SH-SY5Y (cell line): ENCODE data around the gene KCTD11.

Experiments used
- GATA2 ChIP-seq: IDR thresholded peaks from 2 replicates; pipeline ENCODE4 v1.6.1; 2011; ENCODE audit warnings: mild to moderate bottlenecking, low read depth, low read length
- GATA3 ChIP-seq: IDR thresholded peaks from 2 replicates; pipeline ENCODE4 v1.6.1; 2011; ENCODE audit warnings: low read depth, mild to moderate bottlenecking, low read length, moderate library complexity

KCTD11 gene

GRCh38 chr17:7394452-7395191 lies 42.7 kb downstream of the KCTD11 start, which contains the start of gene PLSCR3:
TSS of gene PLSCR3 (minus strand) at chr17:7394525. CDS start at chr17:7394110, 415 bp downstream.
- no peak for TF ChIP-seq GATA2
- TF ChIP-seq GATA3, result no peak

DNA sequence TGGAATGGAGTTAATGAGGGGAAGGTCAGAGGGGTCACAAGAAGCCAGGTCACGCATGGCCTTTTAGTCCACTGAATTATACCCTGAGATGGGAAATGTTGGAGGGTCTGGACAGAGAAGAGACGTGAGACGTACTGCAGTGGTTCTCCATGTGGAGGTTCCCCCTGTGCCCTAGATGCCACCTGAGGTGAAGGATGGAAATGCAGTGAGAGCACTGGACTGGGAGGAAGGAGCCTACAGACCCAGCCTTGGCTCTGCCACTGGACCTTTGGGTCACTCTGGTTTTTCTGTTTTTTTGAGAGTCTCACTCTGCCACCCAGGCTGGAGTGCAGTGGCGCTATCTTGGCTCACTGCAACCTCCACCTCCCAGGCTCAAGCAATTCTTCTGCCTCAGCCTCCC lies 44.2 kb downstream of the KCTD11 start:
- TF ChIP-seq GATA2 (no peak), GATA3 (no peak)

DNA sequence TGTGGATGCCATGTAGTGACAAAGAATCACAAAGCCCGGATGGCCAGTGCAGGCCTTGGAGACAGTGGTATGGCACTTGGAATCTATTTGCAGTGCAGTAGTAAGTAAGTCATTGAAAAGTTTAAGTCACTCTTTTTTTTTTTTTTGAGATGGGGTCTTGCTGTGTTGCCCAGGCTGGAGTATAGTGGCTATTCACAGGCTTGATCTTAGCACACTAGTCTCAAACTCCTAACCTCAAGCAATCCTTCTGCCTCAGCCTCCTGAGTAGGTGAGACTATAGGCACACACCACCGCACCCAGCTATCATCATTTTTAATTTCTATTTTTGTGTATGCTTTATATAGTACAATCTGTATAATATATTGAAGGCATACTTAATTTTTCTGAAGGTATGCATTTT lies 46.6 kb downstream of the KCTD11 start:
- TF ChIP-seq GATA3 (no peak), GATA2 (no peak)

DNA sequence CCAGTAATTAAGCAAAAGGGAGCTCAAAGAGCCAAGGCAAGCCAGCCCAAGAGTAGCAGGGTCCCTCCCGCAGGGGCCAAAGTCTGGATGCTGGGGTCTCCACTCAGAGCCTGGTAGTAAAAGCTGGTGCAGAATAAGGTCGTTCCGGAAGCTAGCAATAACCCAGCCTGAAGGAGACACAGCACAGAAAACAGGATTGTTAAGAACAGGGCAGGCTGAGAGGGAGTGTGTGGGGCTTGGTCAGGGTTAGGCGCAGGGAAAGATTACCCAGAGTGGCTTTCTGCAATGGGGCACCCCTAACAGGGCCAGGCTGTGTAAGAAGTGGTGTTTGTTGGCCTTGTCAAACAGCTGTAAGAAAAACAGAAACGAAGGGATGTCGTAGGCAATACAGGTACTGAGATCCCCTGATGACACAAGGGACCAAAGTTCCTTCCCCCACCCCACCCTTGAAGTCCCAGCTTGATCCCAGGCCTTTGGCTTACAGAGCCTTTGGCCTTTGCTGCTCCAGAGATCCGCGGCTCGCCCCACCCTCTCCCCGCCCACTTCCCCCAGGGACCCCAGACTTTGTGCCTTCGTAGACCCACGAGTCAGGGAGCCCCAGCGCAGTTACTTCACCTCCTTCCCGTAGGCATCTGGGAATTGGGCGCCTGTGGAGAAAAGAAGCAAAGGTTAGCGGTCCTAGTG lies 51.2 kb downstream of the KCTD11 start:
- TF ChIP-seq GATA3, result no peak
- no peak for TF ChIP-seq GATA2

DNA sequence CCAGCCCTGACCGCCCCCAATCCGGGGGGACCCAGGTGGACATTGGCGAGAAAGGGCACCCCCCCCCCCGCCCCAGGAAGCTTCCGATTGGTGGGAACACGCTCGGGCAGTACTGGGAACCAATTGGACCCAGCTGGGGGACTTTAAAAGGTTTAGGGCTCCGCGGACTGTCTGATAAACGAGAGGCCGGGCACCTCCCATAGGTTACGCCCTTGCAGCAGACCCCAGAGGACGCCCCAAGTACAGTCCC lies 51.7 kb downstream of the KCTD11 start:
- TF ChIP-seq GATA3 (no peak), GATA2 (no peak)

GRCh38 chr17:7403977-7404736 lies 52.2 kb downstream of the KCTD11 start, which contains the start of gene TMEM256:
TSS of gene TMEM256 (minus strand) at chr17:7404097. CDS start at chr17:7404084, 13 bp downstream.
- TF ChIP-seq GATA3 (no peak), GATA2 (no peak)
